Vagina (tissue), 2 donors: Measurements from ENCODE around the gene ANKRD35. TPM values are rescaled to one million over a fixed set of nuclear protein-coding genes. Genes with fewer than 3 reads are reported as not detected.
A peak's percentile ranks its signal among the peaks of the same experiment; 100 is the strongest.

Experiments used
- DNase-seq, 2 donors: peaks; one replicate each; pipeline ENCODE4 v3.0.0-alpha.2; 2017; ENCODE audit errors: extremely low spot score in 2 of 2
- H3K27ac ChIP-seq: fragments of 200-600 bp; sonication (generic); one replicate; pipeline ENCODE4 v1.5.1; 2019
- H3K27me3 ChIP-seq: fragments of 200-600 bp; sonication (generic); one replicate; pipeline ENCODE4 v1.5.1; 2019
- H3K36me3 ChIP-seq, 2 donors: fragments of 200-600 bp; sonication (generic); one replicate each; pipeline ENCODE4 v1.5.1; 2017 to 2019
- H3K4me1 ChIP-seq: fragments of 200-600 bp; sonication (generic); one replicate; pipeline ENCODE4 v1.5.1; 2019
- H3K4me3 ChIP-seq, 2 donors: fragments of 200-600 bp; sonication (generic); 1 replicate in 1 of 2; 2 replicates in 1 of 2; pipeline ENCODE4 v1.5.1; 2016 to 2019
- H3K9me3 ChIP-seq: fragments of 200-600 bp; sonication (generic); one replicate; pipeline ENCODE4 v1.5.1; 2019
- POLR2A ChIP-seq, 2 donors: fragments of 450-650 bp; IDR thresholded peaks; one replicate each; pipeline ENCODE4 v1.6.1; 2017; ENCODE audit warnings: antibody characterized with exemption in 2 of 2, mild to moderate bottlenecking in 2 of 2, moderate library complexity in 2 of 2
- POLR2AphosphoS5 ChIP-seq, 2 donors: sonication (generic); formaldehyde crosslinking; IDR thresholded peaks; one replicate each; pipeline ENCODE4 v1.9.0; 2017; ENCODE audit warnings: antibody characterized with exemption in 2 of 2, mild to moderate bottlenecking in 2 of 2, low read depth in 1 of 2; ENCODE audit not compliant: insufficient read depth in 1 of 2
- intact Hi-C: fragments of 100-400 bp; cut with DNase I; formaldehyde crosslinking; loops from one replicate; pipeline ENCODE4 v1.15.1; 2023
- total RNA-seq: library from RNA; depleted of rRNA; stranded (reverse); fragments of >200 nt; gene quantifications from one replicate; pipeline ENCODE4 v1.2.3, GENCODE V29; 2016
- TF ChIP-seq, protein P1 (sequence below), 3 experiments: fragments of 450-650 bp in 2 of 3; fragments of 200-600 bp in 1 of 3; sonication (generic) in 1 of 3; IDR thresholded peaks; one replicate each; pipeline ENCODE4 v1.5.1; 2017 to 2019; ENCODE audit warnings: antibody characterized with exemption in 3 of 3, mild to moderate bottlenecking in 2 of 3, moderate library complexity in 2 of 3

ANKRD35 gene
- total RNA-seq, 1 donor from 2014 or later, result 17.9 TPM

DNA sequence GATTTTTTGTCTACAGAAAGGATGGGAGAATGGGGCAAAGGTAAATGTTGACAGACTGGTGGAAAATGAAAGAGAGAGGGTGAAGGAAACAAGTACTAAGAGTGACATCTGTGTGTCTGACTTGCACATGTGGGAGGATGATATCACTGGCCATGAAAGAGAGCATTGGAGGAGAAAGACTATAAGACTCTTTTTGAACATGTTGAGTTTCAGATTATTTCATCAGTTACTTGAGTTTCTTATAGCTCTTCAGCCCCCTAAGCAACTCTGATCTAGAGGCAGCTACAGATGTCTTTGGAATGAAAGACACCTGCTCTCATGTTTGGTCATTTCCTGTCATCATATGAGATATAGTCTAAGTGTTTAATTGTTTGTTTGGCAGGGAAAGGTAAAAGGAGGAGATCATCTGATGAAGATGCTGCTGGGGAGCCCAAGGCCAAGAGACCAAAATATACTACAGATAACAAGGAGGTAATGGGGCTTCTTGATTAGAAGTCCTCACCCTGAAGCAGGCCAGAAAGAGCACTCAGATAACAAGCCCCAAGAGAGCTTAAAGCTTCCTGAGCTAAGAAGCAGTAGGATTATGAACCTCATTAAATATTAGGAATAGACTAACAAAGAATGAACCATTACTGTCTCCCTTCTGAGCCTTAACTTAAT is 57.2 kb downstream of the ANKRD35 start:
- Histone ChIP-seq H3K36me3 (peaks cover 7 to 70% of the 10 kb centered on the region in 2 donors), H3K27me3 (no peaks in the 10 kb centered on the region), H3K9me3 (no peaks in the 10 kb centered on the region), H3K4me1 (peaks cover 19% of the 10 kb centered on the region), H3K27ac (no peak overlapping the region), H3K4me3 (no peak overlapping the region)
- intact Hi-C loops, result no loop called here
- TF ChIP-seq, protein P1, sequence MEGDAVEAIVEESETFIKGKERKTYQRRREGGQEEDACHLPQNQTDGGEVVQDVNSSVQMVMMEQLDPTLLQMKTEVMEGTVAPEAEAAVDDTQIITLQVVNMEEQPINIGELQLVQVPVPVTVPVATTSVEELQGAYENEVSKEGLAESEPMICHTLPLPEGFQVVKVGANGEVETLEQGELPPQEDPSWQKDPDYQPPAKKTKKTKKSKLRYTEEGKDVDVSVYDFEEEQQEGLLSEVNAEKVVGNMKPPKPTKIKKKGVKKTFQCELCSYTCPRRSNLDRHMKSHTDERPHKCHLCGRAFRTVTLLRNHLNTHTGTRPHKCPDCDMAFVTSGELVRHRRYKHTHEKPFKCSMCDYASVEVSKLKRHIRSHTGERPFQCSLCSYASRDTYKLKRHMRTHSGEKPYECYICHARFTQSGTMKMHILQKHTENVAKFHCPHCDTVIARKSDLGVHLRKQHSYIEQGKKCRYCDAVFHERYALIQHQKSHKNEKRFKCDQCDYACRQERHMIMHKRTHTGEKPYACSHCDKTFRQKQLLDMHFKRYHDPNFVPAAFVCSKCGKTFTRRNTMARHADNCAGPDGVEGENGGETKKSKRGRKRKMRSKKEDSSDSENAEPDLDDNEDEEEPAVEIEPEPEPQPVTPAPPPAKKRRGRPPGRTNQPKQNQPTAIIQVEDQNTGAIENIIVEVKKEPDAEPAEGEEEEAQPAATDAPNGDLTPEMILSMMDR (IDR thresholded peaks at IDR 0.05), result no peak
- TF ChIP-seq POLR2AphosphoS5 (IDR thresholded peaks at IDR 0.05; ENCODE audit: insufficient read depth in 1 of 2, low read depth in 1 of 2), result no peak
- TF ChIP-seq POLR2A (IDR thresholded peaks at IDR 0.05), result no peak
- no peak for DNase-seq

DNA sequence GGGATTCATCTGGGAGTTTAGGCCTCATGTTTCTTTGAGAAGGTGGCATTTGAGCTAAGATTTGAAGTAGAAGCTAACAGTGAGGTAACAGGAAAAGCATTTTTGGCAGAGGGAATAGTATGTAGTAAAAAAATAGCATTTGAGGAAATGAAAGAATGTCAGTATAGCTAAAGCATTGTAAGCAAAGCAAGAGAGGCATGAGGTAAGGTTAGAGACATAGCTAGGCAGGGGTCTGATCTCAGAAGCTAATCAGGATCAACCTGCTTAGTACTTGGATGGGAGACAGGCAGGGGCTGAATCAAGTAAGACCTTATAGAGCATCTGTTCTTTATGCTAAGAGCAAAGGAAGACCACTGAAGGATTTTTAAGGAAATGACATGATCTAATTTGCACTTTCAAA is 57.7 kb downstream of the ANKRD35 start:
- H3K9me3 ChIP-seq, result no peaks in the 10 kb centered on the region

DNA sequence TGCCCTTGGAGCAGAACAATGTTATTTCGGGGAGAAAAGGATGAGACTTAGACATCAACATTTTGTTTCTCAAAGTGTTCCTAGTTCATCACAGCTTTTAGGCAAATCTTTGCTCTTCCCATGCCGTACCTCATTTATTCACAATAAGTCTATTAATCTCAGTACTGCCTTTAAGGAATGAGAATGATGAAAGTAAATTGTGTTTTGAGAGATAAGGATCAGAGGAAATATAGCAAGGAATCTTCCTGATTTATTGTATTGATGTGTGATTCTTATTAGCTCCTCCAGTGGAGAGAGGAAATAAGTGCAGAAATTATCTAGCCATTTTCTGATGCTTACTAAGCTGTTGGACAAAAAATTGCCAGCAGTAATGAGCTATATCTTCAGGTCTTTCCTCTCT is 59.6 kb downstream of the ANKRD35 start:
- no peak for DNase-seq
- no peaks in the 10 kb centered on the region for H3K9me3 ChIP-seq
- TF ChIP-seq POLR2A (IDR thresholded peaks at IDR 0.05) (no peak), POLR2AphosphoS5 (IDR thresholded peaks at IDR 0.05; ENCODE audit: insufficient read depth in 1 of 2, low read depth in 1 of 2) (no peak)
- TF ChIP-seq, protein P1 (IDR thresholded peaks at IDR 0.05), result no peak
- no peaks in the 10 kb centered on the region for H3K27me3 ChIP-seq
- H3K4me1 ChIP-seq, result peaks cover 19% of the 10 kb centered on the region
- intact Hi-C loops, result no loop called here
- no peak overlapping the region for H3K27ac ChIP-seq
- H3K36me3 ChIP-seq, result peaks cover 7 to 49% of the 10 kb centered on the region in 2 donors
- no peak overlapping the region for H3K4me3 ChIP-seq

More for the DNA sequence above, 57.7 kb downstream of the ANKRD35 start:
- peaks cover 7 to 64% of the 10 kb centered on the region in 2 donors for H3K36me3 ChIP-seq
- peaks cover 19% of the 10 kb centered on the region for H3K4me1 ChIP-seq
- H3K27me3 ChIP-seq, result no peaks in the 10 kb centered on the region
- H3K27ac ChIP-seq, result no peak overlapping the region
- no peak overlapping the region for H3K4me3 ChIP-seq
- DNase-seq, result no peak
- intact Hi-C loops, result no loop called here
- TF ChIP-seq, protein P1 (IDR thresholded peaks at IDR 0.05), result no peak
- TF ChIP-seq POLR2AphosphoS5 (IDR thresholded peaks at IDR 0.05; ENCODE audit: insufficient read depth in 1 of 2, low read depth in 1 of 2), result no peak
- TF ChIP-seq POLR2A (IDR thresholded peaks at IDR 0.05), result no peak

DNA sequence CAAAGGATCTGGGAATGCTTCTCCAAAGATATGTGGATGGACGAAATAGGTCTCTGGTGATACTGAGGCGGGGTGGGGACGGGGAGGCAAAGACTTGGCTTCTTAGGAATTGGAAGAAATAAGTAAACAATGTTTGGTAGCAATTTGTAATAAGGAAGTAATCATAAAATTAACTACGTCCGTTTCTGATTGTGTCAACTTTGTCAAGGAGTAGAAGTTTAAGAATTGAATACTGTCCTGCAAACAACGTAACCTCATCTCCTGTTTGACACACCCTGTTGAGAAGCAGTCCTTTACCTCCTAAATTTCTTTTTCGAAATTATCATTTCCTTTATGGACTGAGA is 61.2 kb downstream of the ANKRD35 start:
- peak overlapping the region; percentile 89 for H3K27ac ChIP-seq
- H3K4me3 ChIP-seq, result peak overlapping the region; percentile 54 to 78
- no peak for DNase-seq
- intact Hi-C loops, result no loop called here
- no peaks in the 10 kb centered on the region for H3K27me3 ChIP-seq
- TF ChIP-seq POLR2AphosphoS5 (IDR thresholded peaks at IDR 0.05; ENCODE audit: insufficient read depth in 1 of 2, low read depth in 1 of 2) (no peak), POLR2A (IDR thresholded peaks at IDR 0.05) (no peak)
- TF ChIP-seq, protein P1 (IDR thresholded peaks at IDR 0.05), result no peak
- peaks cover 7 to 33% of the 10 kb centered on the region in 2 donors for H3K36me3 ChIP-seq
- peaks cover 19% of the 10 kb centered on the region for H3K4me1 ChIP-seq
- H3K9me3 ChIP-seq, result no peaks in the 10 kb centered on the region
